Ishikawa (cell line): Measurements from ENCODE around the gene TUBD1.

Source experiments
- CEBPB ChIP-seq: IDR thresholded peaks from 2 replicates; pipeline ENCODE4 v1.6.1; 2012
- CREB1 ChIP-seq: IDR thresholded peaks from 2 replicates; pipeline ENCODE4 v1.6.1; 2012; ENCODE audit warnings: low read depth
- EGR1 ChIP-seq: IDR thresholded peaks from 2 replicates; pipeline ENCODE4 v1.6.1; 2012
- EP300 ChIP-seq: IDR thresholded peaks from 2 replicates; pipeline ENCODE4 v1.6.1; 2012; ENCODE audit warnings: borderline replicate concordance
- FOXM1 ChIP-seq: IDR thresholded peaks from 2 replicates; pipeline ENCODE4 v1.6.1; 2012; ENCODE audit warnings: low read depth, borderline replicate concordance
- NFIC ChIP-seq: IDR thresholded peaks from 2 replicates; pipeline ENCODE4 v1.6.1; 2012
- RAD21 ChIP-seq: IDR thresholded peaks from 2 replicates; pipeline ENCODE4 v1.6.1; 2012; ENCODE audit warnings: low read depth
- TAF1 ChIP-seq: IDR thresholded peaks from 2 replicates; pipeline ENCODE4 v1.6.1; 2012; ENCODE audit warnings: low read depth, mild to moderate bottlenecking
- TCF12 ChIP-seq: IDR thresholded peaks from 2 replicates; pipeline ENCODE4 v1.6.1; 2012; ENCODE audit warnings: low read depth
- TEAD4 ChIP-seq: IDR thresholded peaks from 2 replicates; pipeline ENCODE4 v1.6.1; 2012
- YY1 ChIP-seq: IDR thresholded peaks from 2 replicates; pipeline ENCODE4 v1.6.1; 2012; ENCODE audit warnings: low read depth
- ZBTB7A ChIP-seq: IDR thresholded peaks from 2 replicates; pipeline ENCODE4 v1.6.1; 2012; ENCODE audit warnings: low read depth
- TF ChIP-seq, protein P1 (sequence below): IDR thresholded peaks from 2 replicates; pipeline ENCODE4 v1.6.1; 2012
- TF ChIP-seq, protein P2 (sequence below): IDR thresholded peaks from 2 replicates; pipeline ENCODE4 v1.6.1; 2012
- TF ChIP-seq, protein P3 (sequence below): IDR thresholded peaks from 2 replicates; pipeline ENCODE4 v1.6.1; 2012; ENCODE audit warnings: low read depth, mild to moderate bottlenecking

TUBD1 gene

DNA sequence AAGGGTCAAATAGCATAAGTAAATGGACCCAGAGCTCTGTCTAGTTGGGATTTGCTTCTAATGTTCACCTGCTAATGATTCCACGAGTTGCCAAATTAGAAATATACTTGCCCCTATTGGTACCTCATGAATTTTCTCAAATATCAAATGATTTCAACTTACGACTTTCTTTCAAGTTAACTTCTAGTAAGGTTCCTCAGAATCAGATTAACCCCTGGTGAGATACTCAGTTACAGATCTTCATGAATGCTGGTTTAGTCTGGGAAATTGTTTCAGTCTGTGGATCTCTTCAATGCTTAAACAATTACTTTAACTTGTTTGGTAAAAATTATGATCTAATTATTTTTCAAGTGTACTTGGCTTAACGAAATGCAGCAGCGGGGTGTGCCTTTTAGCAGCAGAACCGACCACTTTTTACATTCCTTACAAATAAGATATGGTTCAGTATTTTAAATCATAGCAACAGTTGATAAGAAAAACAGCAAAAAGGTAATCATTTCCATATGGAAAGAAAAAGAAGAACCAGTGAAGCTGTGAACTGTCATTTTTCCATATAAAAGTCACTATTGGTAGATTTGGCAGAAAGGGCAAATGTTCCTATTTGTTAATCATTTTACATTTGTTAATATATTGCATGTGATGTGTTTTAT, 34.5 kb downstream of the TUBD1 start:
- TF ChIP-seq, protein P1, sequence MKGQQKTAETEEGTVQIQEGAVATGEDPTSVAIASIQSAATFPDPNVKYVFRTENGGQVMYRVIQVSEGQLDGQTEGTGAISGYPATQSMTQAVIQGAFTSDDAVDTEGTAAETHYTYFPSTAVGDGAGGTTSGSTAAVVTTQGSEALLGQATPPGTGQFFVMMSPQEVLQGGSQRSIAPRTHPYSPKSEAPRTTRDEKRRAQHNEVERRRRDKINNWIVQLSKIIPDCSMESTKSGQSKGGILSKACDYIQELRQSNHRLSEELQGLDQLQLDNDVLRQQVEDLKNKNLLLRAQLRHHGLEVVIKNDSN = no peak
- TF ChIP-seq TCF12 = no peak
- no peak for TF ChIP-seq YY1
- TF ChIP-seq, protein P2, sequence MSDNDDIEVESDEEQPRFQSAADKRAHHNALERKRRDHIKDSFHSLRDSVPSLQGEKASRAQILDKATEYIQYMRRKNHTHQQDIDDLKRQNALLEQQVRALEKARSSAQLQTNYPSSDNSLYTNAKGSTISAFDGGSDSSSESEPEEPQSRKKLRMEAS = no peak
- no peak for TF ChIP-seq EGR1

DNA sequence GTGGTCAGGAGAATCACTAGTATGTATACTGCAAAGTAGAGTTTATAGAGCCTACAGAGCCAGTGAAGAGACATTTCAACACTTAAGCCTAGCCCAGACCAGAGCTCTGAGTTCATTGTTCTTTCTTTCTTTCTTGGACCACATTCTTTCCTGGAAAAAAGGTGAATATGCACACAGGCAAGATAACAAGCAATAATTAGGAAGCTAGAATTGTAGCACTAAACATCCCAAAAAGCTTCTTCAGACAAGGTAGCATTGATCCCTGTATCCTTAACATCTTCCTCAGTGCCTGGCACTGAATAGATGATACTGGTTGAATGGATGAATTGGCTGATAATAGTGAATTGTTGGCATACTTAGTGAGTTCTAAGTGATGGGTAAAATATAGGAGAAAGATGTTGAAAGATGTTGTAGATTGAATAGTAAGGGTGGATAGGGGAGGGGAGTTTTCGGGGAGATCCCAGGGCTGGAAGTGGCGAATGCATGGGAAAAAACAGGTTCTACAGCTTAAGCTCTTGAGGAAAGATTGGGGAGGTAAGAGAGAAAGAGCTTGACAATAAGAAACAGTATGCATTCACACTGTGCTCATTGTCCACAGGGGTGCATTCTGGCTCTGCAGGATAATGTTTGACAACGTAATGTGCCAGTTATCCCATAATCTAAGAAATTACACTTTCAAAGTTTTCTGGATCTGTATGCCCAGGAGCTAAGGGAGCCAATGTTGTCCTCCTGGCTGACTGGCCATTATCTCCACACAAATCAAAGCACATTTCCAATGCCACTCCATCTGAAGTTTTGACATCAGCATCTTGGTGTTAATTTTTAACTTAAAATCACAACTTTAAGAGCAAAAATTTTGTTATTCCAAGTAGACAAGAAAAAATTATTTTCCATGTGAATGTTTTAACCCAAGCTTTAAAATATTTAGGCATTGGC, 35.6 kb downstream of the TUBD1 start:
- TF ChIP-seq TCF12 = no peak
- TF ChIP-seq TAF1 = no peak
- no peak for TF ChIP-seq EGR1
- TF ChIP-seq, protein P1 = no peak
- no peak for TF ChIP-seq TEAD4
- TF ChIP-seq FOXM1 = no peak
- TF ChIP-seq CEBPB = no peak
- TF ChIP-seq NFIC = no peak
- TF ChIP-seq, protein P3, sequence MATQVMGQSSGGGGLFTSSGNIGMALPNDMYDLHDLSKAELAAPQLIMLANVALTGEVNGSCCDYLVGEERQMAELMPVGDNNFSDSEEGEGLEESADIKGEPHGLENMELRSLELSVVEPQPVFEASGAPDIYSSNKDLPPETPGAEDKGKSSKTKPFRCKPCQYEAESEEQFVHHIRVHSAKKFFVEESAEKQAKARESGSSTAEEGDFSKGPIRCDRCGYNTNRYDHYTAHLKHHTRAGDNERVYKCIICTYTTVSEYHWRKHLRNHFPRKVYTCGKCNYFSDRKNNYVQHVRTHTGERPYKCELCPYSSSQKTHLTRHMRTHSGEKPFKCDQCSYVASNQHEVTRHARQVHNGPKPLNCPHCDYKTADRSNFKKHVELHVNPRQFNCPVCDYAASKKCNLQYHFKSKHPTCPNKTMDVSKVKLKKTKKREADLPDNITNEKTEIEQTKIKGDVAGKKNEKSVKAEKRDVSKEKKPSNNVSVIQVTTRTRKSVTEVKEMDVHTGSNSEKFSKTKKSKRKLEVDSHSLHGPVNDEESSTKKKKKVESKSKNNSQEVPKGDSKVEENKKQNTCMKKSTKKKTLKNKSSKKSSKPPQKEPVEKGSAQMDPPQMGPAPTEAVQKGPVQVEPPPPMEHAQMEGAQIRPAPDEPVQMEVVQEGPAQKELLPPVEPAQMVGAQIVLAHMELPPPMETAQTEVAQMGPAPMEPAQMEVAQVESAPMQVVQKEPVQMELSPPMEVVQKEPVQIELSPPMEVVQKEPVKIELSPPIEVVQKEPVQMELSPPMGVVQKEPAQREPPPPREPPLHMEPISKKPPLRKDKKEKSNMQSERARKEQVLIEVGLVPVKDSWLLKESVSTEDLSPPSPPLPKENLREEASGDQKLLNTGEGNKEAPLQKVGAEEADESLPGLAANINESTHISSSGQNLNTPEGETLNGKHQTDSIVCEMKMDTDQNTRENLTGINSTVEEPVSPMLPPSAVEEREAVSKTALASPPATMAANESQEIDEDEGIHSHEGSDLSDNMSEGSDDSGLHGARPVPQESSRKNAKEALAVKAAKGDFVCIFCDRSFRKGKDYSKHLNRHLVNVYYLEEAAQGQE = no peak
- TF ChIP-seq CREB1 = no peak
- TF ChIP-seq EP300 = no peak
- TF ChIP-seq, protein P2 = no peak
- TF ChIP-seq RAD21 = no peak
- TF ChIP-seq YY1 = no peak
- no peak for TF ChIP-seq ZBTB7A

DNA sequence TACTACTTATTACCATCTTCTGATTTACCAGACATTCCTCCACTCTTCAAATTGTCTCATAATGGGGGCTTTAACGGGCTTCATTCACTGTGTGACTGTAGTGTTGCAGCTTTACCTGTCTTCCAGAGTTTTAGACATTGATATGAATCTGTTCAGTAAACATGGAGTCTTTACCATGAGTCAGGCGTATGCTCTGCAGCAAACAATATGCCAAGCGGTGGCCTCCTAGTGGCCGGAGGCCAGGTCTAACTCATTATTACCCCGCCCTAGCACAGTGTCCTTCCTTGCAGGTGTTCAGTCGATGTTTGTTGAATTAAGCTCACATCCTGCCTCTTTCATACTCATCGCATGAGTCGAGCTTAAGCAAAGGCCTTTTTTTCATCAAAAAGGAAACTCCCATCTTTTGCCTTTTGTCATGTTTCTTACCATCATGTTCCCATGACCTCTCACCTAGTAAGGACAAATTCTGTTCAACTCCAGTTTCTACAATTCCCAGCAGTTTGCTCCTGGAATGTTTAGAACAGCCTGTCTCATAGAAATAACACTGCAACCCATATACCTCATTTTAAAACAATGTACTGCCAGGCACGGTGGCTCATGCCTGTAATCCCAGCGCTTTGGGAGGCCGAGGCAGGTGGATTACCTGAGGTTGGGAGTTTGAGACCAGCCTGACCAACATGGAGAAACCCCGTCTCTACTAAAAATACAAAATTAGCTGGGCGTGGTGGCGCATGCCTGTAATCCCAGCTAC, 39.4 kb downstream of the TUBD1 start:
- TF ChIP-seq NFIC = 0 out of 2 replicates have a peak, but pooled peaks have one; percentile 21
- no peak; the same call in 1 of the 2 replicates for TF ChIP-seq EP300
- TF ChIP-seq YY1 = peak; percentile 76
- TF ChIP-seq FOXM1 = no peak
- no peak for TF ChIP-seq EGR1
- TF ChIP-seq TCF12 = no peak; the same call in 1 of the 2 replicates
- TF ChIP-seq ZBTB7A = no peak
- TF ChIP-seq TEAD4 = no peak; the same call in 1 of the 2 replicates
- no peak for TF ChIP-seq CREB1
- TF ChIP-seq CEBPB = no peak
- TF ChIP-seq, protein P1 = no peak
- peak; percentile 53; the same call in 1 of the 2 replicates for TF ChIP-seq RAD21
- TF ChIP-seq, protein P3 = no peak
- TF ChIP-seq, protein P2 = no peak
- TF ChIP-seq TAF1 = no peak

DNA sequence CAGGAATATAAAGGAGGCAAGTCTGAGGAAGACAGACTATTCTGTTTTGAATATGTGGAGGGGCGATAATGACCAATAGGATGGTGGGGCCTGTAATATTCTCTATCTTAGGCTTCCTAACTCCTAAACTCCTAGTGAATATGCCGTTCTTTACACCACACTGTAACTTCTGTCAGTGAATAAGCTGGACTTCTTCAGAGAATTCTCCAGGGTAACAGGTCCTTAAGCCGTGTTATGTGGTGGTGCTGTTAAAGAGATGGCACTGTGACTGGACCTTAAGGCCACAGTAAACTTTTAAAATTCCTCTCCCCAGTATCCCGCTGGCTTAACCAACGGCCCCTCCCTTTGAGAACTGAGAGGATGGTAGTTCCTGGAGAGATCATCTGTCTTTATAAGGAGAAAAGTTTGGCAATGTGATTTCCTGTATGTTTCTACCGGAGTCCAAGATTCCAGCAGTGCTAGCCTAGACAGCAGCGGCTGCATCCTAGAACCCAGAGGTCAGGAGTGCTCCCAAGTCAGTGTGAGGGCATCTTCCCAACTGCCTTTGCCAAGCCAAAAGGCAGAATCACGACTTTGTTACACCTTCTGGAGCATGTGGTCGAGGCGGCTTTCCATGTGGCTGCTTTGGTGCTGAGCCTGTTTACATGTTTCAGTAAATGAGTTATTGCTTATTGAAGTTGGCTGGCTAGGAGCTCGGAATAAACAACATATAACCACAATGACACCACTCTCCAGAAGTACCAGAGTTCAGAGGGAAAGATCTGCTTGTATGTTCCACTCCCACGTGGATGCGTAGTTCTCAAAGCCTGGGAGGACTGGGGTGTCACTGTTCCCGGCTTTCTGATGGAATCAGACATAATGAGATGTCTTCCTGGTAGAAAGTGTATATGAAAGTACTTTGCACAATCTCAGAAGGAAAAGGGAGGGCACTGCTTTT, 41.0 kb downstream of the TUBD1 start:
- TF ChIP-seq CREB1 = no peak
- TF ChIP-seq, protein P2 = no peak
